PFSK-1 (cell line): Measurements from ENCODE around the gene KICS2.

Experiments
- FOXP2 ChIP-seq: optimal IDR thresholded peaks from 2 replicates; pipeline ENCODE3; 2011; ENCODE audit warnings: borderline replicate concordance, control low read depth, inconsistent platforms; ENCODE audit not compliant: insufficient read depth; ENCODE audit errors: extremely low read length, extremely low read depth
- POLR2AphosphoS5 ChIP-seq: IDR thresholded peaks from 2 replicates; pipeline ENCODE4 v1.6.1; 2012; ENCODE audit warnings: low read depth, mild to moderate bottlenecking, control low read depth, low read length, moderate library complexity
- SIN3A ChIP-seq: IDR thresholded peaks from 2 replicates; pipeline ENCODE4 v1.6.1; 2012; ENCODE audit warnings: mild to moderate bottlenecking, low read length, moderate library complexity, borderline replicate concordance; ENCODE audit not compliant: insufficient read depth
- TAF1 ChIP-seq: IDR thresholded peaks from 2 replicates; pipeline ENCODE4 v1.6.1; 2012; ENCODE audit warnings: low read length, control low read depth, borderline replicate concordance; ENCODE audit not compliant: insufficient read depth
- TF ChIP-seq, protein P1 (sequence below), 2 experiments: IDR thresholded peaks; 2 replicates each; pipeline versions ENCODE4 v1.6.1 to v1.8.0; 2011 to 2012; ENCODE audit warnings: low read depth in 2 of 2, low read length in 2 of 2, control low read depth in 1 of 2, inconsistent platforms in 1 of 2, mild to moderate bottlenecking in 1 of 2, moderate library complexity in 1 of 2; ENCODE audit not compliant: insufficient read depth in 1 of 2

The KICS2 gene

GRCh38 chr12:64175254-64175945 is 46.7 kb downstream of the KICS2 start:
- TF ChIP-seq TAF1 (no peak), POLR2AphosphoS5 (no peak), FOXP2 (no peak), SIN3A (no peak)
- TF ChIP-seq, protein P1, sequence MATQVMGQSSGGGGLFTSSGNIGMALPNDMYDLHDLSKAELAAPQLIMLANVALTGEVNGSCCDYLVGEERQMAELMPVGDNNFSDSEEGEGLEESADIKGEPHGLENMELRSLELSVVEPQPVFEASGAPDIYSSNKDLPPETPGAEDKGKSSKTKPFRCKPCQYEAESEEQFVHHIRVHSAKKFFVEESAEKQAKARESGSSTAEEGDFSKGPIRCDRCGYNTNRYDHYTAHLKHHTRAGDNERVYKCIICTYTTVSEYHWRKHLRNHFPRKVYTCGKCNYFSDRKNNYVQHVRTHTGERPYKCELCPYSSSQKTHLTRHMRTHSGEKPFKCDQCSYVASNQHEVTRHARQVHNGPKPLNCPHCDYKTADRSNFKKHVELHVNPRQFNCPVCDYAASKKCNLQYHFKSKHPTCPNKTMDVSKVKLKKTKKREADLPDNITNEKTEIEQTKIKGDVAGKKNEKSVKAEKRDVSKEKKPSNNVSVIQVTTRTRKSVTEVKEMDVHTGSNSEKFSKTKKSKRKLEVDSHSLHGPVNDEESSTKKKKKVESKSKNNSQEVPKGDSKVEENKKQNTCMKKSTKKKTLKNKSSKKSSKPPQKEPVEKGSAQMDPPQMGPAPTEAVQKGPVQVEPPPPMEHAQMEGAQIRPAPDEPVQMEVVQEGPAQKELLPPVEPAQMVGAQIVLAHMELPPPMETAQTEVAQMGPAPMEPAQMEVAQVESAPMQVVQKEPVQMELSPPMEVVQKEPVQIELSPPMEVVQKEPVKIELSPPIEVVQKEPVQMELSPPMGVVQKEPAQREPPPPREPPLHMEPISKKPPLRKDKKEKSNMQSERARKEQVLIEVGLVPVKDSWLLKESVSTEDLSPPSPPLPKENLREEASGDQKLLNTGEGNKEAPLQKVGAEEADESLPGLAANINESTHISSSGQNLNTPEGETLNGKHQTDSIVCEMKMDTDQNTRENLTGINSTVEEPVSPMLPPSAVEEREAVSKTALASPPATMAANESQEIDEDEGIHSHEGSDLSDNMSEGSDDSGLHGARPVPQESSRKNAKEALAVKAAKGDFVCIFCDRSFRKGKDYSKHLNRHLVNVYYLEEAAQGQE (IDR thresholded peaks at IDR 0.05; ENCODE audit: insufficient read depth in 1 of 2, low read depth in 2 of 2, low read length in 2 of 2), result no peak

DNA sequence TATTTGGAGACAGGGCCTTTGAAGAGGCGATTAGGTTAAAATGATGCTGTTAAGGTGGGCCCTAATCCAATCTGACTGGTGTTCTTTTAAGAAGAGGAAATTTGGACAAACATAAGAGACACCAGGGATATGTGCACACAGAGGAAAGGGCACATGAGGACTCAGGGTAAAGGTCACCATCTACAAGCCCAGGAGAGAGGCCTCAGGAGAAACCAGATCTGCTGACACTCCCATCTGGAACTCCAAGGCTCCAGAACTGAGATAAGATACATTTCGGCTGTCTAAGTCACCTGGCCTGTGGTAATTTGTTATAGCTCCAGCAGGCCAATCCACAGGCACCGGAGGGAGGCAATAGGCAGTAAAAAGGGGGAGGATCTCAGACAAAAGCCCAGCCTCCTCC is 48.6 kb downstream of the KICS2 start:
- TF ChIP-seq FOXP2 (no peak), POLR2AphosphoS5 (no peak), SIN3A (no peak), TAF1 (no peak)
- TF ChIP-seq, protein P1 (IDR thresholded peaks at IDR 0.05; ENCODE audit: insufficient read depth in 1 of 2, low read depth in 2 of 2, low read length in 2 of 2), result no peak
